ENCODE measurements around the gene APPBP2.
"Not testable (repeated sequence)": the region's sequence is repeated elsewhere in the genome, so short reads cannot be mapped to it uniquely, and the experiment has no call there.

APPBP2 gene

GRCh38 chr17:60442271-60443173 lies 83.5 kb downstream of the APPBP2 start:
- no peak for DNase-seq (ENCODE audit: extremely low read depth, low read depth)
- no peak for TF ChIP-seq CTCF (IDR thresholded peaks at IDR 0.05; ENCODE audit: low read depth, low read length, missing control alignments)
- H3K4me3 ChIP-seq (replicated peaks; ENCODE audit: low read depth, low read length): no peak overlapping the region

- TF ChIP-seq CTCF (IDR thresholded peaks at IDR 0.05; ENCODE audit: low read depth, low read length, missing control alignments): no peak
- no peak for DNase-seq (ENCODE audit: extremely low read depth, low read depth)
- no peak overlapping the region for H3K4me3 ChIP-seq (replicated peaks; ENCODE audit: low read depth, low read length)
Observed at GRCh38 chr17:60439501-60439900, 86.5 kb downstream of the APPBP2 start.

- no peak for DNase-seq (ENCODE audit: extremely low read depth, low read depth)
- no peak for TF ChIP-seq CTCF (IDR thresholded peaks at IDR 0.05; ENCODE audit: low read depth, low read length, missing control alignments)
- no peak overlapping the region for H3K4me3 ChIP-seq (replicated peaks; ENCODE audit: low read depth, low read length)
Observed at GRCh38 chr17:60436676-60437075, 89.4 kb downstream of the APPBP2 start.

GRCh38 chr17:60435244-60436167 lies 90.5 kb downstream of the APPBP2 start:
- peak; percentile 85 for DNase-seq (ENCODE audit: extremely low read depth, low read depth)
- H3K4me3 ChIP-seq (replicated peaks; ENCODE audit: low read depth, low read length): no peak overlapping the region
- TF ChIP-seq CTCF (IDR thresholded peaks at IDR 0.05; ENCODE audit: low read depth, low read length, missing control alignments): peak; percentile 82

DNA sequence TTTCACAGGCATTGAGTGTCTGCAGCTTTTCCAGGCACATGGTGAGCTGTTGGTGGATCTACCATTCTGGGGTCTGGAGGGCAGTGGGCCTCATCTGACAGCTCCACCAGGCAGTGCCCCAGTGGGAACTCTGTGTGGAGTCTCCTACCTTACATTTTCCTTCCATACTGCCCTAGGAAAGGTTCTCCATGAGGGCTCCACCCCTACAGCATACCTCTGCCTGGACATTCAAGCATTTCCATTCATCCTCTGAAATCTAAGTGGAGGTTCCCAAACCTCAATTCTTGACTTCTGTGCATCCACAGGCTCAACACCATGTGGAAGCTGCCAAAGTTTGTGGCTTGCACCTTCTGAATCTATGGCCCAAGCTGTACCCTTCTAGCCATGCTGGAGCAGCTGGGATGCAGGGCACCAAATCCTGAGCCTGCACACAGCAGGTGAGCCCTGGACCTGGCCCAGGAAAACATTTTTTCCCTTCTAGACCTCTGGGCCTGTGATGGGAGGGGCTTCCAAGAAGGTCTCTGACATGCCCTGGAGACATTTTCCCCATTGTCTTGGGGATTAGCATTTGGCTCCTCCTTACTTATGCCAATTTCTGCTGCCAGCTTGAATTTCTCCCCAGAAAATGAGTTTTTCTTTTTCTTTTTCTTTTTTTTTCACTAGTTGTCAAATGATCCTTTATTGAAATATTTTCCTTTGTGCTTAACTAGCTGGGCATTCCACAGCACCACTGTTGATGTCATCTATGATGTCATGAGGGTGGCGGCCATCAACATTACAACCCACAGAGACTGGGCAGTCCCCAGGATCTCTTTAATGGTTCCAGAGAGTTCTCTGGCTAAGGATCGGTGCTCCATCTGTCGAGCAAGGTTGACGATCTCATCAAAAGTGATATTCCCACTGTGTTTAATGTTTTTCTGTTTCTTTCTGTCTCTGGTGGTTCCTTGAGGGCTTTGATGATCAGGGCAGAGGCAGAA lies 92.7 kb downstream of the APPBP2 start:
- not testable (repeated sequence) for H3K4me3 ChIP-seq (replicated peaks; ENCODE audit: low read depth, low read length); DNase-seq (ENCODE audit: extremely low read depth, low read depth)

- not testable (repeated sequence) for DNase-seq (ENCODE audit: extremely low read depth, low read depth); H3K4me3 ChIP-seq (replicated peaks; ENCODE audit: low read depth, low read length)
Observed at GRCh38 chr17:60430561-60430960, 95.5 kb downstream of the APPBP2 start.

- H3K4me3 ChIP-seq (replicated peaks; ENCODE audit: low read depth, low read length); DNase-seq (ENCODE audit: extremely low read depth, low read depth): not testable (repeated sequence)
Observed at GRCh38 chr17:60428491-60428890, 97.6 kb downstream of the APPBP2 start.
